Measurements from ENCODE around the gene SELENOF. TPM values are rescaled to one million over a fixed set of nuclear protein-coding genes. Genes with fewer than 3 reads are reported as not detected.

Gene SELENOF
- 100 to 1,000 TPM; 175 to 200 TPM for total RNA-seq

GRCh38 chr1:86913896-86914600 lies at the start of gene SELENOF:
Gene SELENOF (minus strand): TSS chr1:86914126. CDS start chr1:86914111, 15 bp downstream.
- POLR2A ChIA-PET, result interaction anchor here (1.0 kb wide), 1 partner anchor 210 kb away, joined by 4 read pairs; the partner anchor contains the start of gene SH3GLB1
- H3K36me3 Mint-ChIP-seq (ENCODE audit: low read depth), result peaks cover 29% of the 10 kb centered on the region
- CTCF ChIA-PET, result interaction anchor here (0.6 to 2.6 kb wide), 5 partner anchors 11 to 210 kb away, joined by 3 to 14 read pairs (median 4); partner anchors contain the start of gene SH3GLB1
- no peak within 1 kb of the TSS for H3K4me3 Mint-ChIP-seq
- H3K27ac Mint-ChIP-seq, result no peak within 1 kb of the TSS
- DNase-seq, result peak; percentile 99
- H3K27me3 Mint-ChIP-seq, result no peaks in the 10 kb centered on the region
- H3K9me3 Mint-ChIP-seq, result no peaks in the 10 kb centered on the region
- peaks cover 42% of the 10 kb centered on the region for H3K4me1 Mint-ChIP-seq

GRCh38 chr1:86960548-86960947 lies 46.6 kb upstream of the SELENOF start:
- Mint-ChIP-seq H3K4me1 (no peaks in the 10 kb centered on the region), H3K27ac (no peak overlapping the region), H3K36me3 (ENCODE audit: low read depth) (no peaks in the 10 kb centered on the region), H3K4me3 (no peak overlapping the region), H3K27me3 (no peaks in the 10 kb centered on the region), H3K9me3 (no peaks in the 10 kb centered on the region)
- POLR2A ChIA-PET, result no interaction called here
- DNase-seq, result no peak
- CTCF ChIA-PET, result no interaction called here

GRCh38 chr1:86957221-86957620 lies 43.3 kb upstream of the SELENOF start:
- ChIA-PET CTCF (no interaction called here), POLR2A (no interaction called here)
- no peak overlapping the region for H3K27ac Mint-ChIP-seq
- no peaks in the 10 kb centered on the region for H3K36me3 Mint-ChIP-seq (ENCODE audit: low read depth)
- H3K27me3 Mint-ChIP-seq, result no peaks in the 10 kb centered on the region
- no peak for DNase-seq
- peaks cover 1% of the 10 kb centered on the region for H3K4me1 Mint-ChIP-seq
- no peaks in the 10 kb centered on the region for H3K9me3 Mint-ChIP-seq
- H3K4me3 Mint-ChIP-seq, result no peak overlapping the region

GRCh38 chr1:86956221-86956620 lies 42.3 kb upstream of the SELENOF start:
- no peaks in the 10 kb centered on the region for H3K27me3 Mint-ChIP-seq
- H3K4me3 Mint-ChIP-seq, result no peak overlapping the region
- no peak overlapping the region for H3K27ac Mint-ChIP-seq
- no peaks in the 10 kb centered on the region for H3K36me3 Mint-ChIP-seq (ENCODE audit: low read depth)
- H3K4me1 Mint-ChIP-seq, result peaks cover 1% of the 10 kb centered on the region
- ChIA-PET POLR2A (no interaction called here), CTCF (no interaction called here)
- no peaks in the 10 kb centered on the region for H3K9me3 Mint-ChIP-seq
- no peak for DNase-seq

- Mint-ChIP-seq H3K9me3 (no peaks in the 10 kb centered on the region), H3K4me1 (peaks cover 1% of the 10 kb centered on the region), H3K4me3 (no peak overlapping the region), H3K27me3 (no peaks in the 10 kb centered on the region), H3K27ac (no peak overlapping the region), H3K36me3 (ENCODE audit: low read depth) (no peaks in the 10 kb centered on the region)
- CTCF ChIA-PET, result interaction anchor here (0.7 kb wide), 1 partner anchor 694 kb away, joined by 3 read pairs; no protein-coding TSS in a partner anchor
- POLR2A ChIA-PET, result no interaction called here
- DNase-seq, result no peak
Measured at GRCh38 chr1:86955678-86956077, 41.8 kb upstream of the SELENOF start.

- ChIA-PET POLR2A (no interaction called here), CTCF (no interaction called here)
- Mint-ChIP-seq H3K36me3 (ENCODE audit: low read depth) (no peaks in the 10 kb centered on the region), H3K27ac (no peak overlapping the region), H3K27me3 (no peaks in the 10 kb centered on the region), H3K4me3 (no peak overlapping the region), H3K9me3 (no peaks in the 10 kb centered on the region), H3K4me1 (peaks cover 3% of the 10 kb centered on the region)
- no peak for DNase-seq
Measured at GRCh38 chr1:86953167-86953566, 39.2 kb upstream of the SELENOF start.

GRCh38 chr1:86951430-86951829 lies 37.5 kb upstream of the SELENOF start:
- Mint-ChIP-seq H3K27ac (no peak overlapping the region), H3K27me3 (no peaks in the 10 kb centered on the region), H3K4me1 (peaks cover 3% of the 10 kb centered on the region), H3K9me3 (no peaks in the 10 kb centered on the region), H3K36me3 (ENCODE audit: low read depth) (no peaks in the 10 kb centered on the region), H3K4me3 (no peak overlapping the region)
- no peak for DNase-seq
- POLR2A ChIA-PET, result no interaction called here
- CTCF ChIA-PET, result no interaction called here

- POLR2A ChIA-PET, result no interaction called here
- no peaks in the 10 kb centered on the region for H3K36me3 Mint-ChIP-seq (ENCODE audit: low read depth)
- CTCF ChIA-PET, result no interaction called here
- H3K27me3 Mint-ChIP-seq, result no peaks in the 10 kb centered on the region
- peaks cover 3% of the 10 kb centered on the region for H3K4me1 Mint-ChIP-seq
- no peak overlapping the region for H3K4me3 Mint-ChIP-seq
- no peak overlapping the region for H3K27ac Mint-ChIP-seq
- no peak for DNase-seq
- no peaks in the 10 kb centered on the region for H3K9me3 Mint-ChIP-seq
Measured at GRCh38 chr1:86950712-86951419, 36.9 kb upstream of the SELENOF start.

- CTCF ChIA-PET, result interaction anchor here (0.6 kb wide), 1 partner anchor 14 kb away, joined by 6 read pairs; no protein-coding TSS in a partner anchor
- no peaks in the 10 kb centered on the region for H3K36me3 Mint-ChIP-seq (ENCODE audit: low read depth)
- no peaks in the 10 kb centered on the region for H3K9me3 Mint-ChIP-seq
- H3K4me1 Mint-ChIP-seq, result peaks cover 1% of the 10 kb centered on the region
- DNase-seq, result no peak
- no peak overlapping the region for H3K27ac Mint-ChIP-seq
- H3K4me3 Mint-ChIP-seq, result no peak overlapping the region
- POLR2A ChIA-PET, result no interaction called here
- H3K27me3 Mint-ChIP-seq, result no peaks in the 10 kb centered on the region
Measured at GRCh38 chr1:86948212-86948611, 34.3 kb upstream of the SELENOF start.

GRCh38 chr1:86942743-86943142 lies 28.8 kb upstream of the SELENOF start:
- no peaks in the 10 kb centered on the region for H3K9me3 Mint-ChIP-seq
- H3K27me3 Mint-ChIP-seq, result no peaks in the 10 kb centered on the region
- ChIA-PET POLR2A (no interaction called here), CTCF (interaction anchor here (1.0 kb wide), 1 partner anchor 16 kb away, joined by 3 read pairs; no protein-coding TSS in a partner anchor)
- no peak overlapping the region for H3K4me3 Mint-ChIP-seq
- H3K36me3 Mint-ChIP-seq (ENCODE audit: low read depth), result no peaks in the 10 kb centered on the region
- no peak overlapping the region for H3K27ac Mint-ChIP-seq
- no peak for DNase-seq
- no peaks in the 10 kb centered on the region for H3K4me1 Mint-ChIP-seq

GRCh38 chr1:86942042-86942441 lies 28.1 kb upstream of the SELENOF start:
- ChIA-PET POLR2A (interaction anchor here (0.7 kb wide), 1 partner anchor 26 kb away, joined by 3 read pairs; no protein-coding TSS in a partner anchor), CTCF (interaction anchor here (0.6 to 1.0 kb wide), 2 partner anchors 15 to 102 kb away, joined by 3 read pairs; no protein-coding TSS in a partner anchor)
- Mint-ChIP-seq H3K27ac (no peak overlapping the region), H3K36me3 (ENCODE audit: low read depth) (no peaks in the 10 kb centered on the region), H3K4me1 (no peaks in the 10 kb centered on the region), H3K4me3 (no peak overlapping the region), H3K9me3 (no peaks in the 10 kb centered on the region), H3K27me3 (no peaks in the 10 kb centered on the region)
- no peak for DNase-seq

GRCh38 chr1:86940599-86940998 lies 26.7 kb upstream of the SELENOF start:
- Mint-ChIP-seq H3K4me1 (no peaks in the 10 kb centered on the region), H3K9me3 (no peaks in the 10 kb centered on the region), H3K36me3 (ENCODE audit: low read depth) (no peaks in the 10 kb centered on the region), H3K27ac (no peak overlapping the region), H3K4me3 (no peak overlapping the region), H3K27me3 (no peaks in the 10 kb centered on the region)
- CTCF ChIA-PET, result interaction anchor here (0.6 kb wide), 1 partner anchor 85 kb away, joined by 3 read pairs; no protein-coding TSS in a partner anchor
- POLR2A ChIA-PET, result no interaction called here
- no peak for DNase-seq

GRCh38 chr1:86939406-86939805 lies 25.5 kb upstream of the SELENOF start:
- H3K36me3 Mint-ChIP-seq (ENCODE audit: low read depth), result no peaks in the 10 kb centered on the region
- no peak for DNase-seq
- H3K27ac Mint-ChIP-seq, result no peak overlapping the region
- no peak overlapping the region for H3K4me3 Mint-ChIP-seq
- CTCF ChIA-PET, result no interaction called here
- H3K4me1 Mint-ChIP-seq, result peaks cover 2% of the 10 kb centered on the region
- POLR2A ChIA-PET, result no interaction called here
- H3K27me3 Mint-ChIP-seq, result no peaks in the 10 kb centered on the region
- H3K9me3 Mint-ChIP-seq, result no peaks in the 10 kb centered on the region
